Gastrocnemius medialis (tissue), 4 donors: ENCODE data around the gene AGXT.

Experiments
- CTCF ChIP-seq, 5 experiments: fragments of 450-650 bp in 3 of 5; fragments of 200-600 bp in 2 of 5; sonication (generic) in 2 of 5; IDR thresholded peaks in 4 of 5; conservative IDR thresholded peaks in 1 of 5; 1 replicate in 4 of 5; 2 replicates in 1 of 5; pipeline ENCODE4 v1.5.1; 2016 to 2019; ENCODE audit warnings: antibody characterized with exemption in 5 of 5, mild to moderate bottlenecking in 3 of 5, moderate library complexity in 3 of 5
- POLR2A ChIP-seq, 2 donors: fragments of 450-650 bp; IDR thresholded peaks; one replicate each; pipeline ENCODE4 v1.6.1; 2017; ENCODE audit warnings: antibody characterized with exemption in 2 of 2, mild to moderate bottlenecking in 2 of 2, moderate library complexity in 2 of 2

DNA sequence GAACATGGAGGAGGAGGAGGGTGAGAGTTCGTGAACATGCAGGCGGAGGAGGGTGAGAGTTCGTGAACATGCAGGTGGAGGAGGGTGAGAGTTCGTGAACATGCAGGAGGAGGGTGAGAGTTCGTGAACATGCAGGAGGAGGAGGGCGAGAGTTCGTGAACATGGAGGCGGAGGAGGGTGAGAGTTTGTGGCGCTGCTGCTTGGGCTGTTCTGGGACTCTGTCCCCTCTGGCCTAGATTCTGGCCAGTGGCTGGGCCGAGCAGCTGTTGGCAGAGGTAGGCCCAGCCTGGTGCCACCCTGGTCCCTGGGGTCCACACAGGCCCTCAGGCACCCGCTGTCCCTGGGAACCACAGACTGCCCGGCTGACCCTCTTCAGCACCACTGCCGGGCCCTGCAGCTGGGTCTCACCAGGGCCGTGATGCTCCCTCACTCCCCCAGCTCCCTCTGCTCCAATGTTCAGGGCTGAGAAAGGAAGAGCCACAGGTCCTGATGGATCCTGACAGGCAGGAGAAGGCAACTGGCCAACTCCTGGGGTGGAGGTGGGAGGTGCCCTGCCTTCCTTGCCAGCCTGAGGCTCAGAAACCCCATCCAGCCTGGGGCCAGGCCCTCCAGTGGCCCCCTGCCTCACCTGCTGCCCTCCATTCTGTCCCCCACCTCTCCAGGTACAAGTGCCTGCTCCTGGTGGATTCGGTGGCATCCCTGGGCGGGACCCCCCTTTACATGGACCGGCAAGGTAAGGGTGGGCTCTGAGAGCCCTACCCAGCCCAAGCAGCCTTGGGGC is 3.9 kb downstream of the AGXT start:
- TF ChIP-seq CTCF (IDR thresholded peaks at IDR 0.05 in 4 of 5, conservative IDR thresholded peaks at IDR 0.05 in 1 of 5) = no peak
- TF ChIP-seq POLR2A (IDR thresholded peaks at IDR 0.05) = no peak
